SHP77 treated with DMSO at 0.1 percent for 48 hours (cell line): ENCODE measurements around the gene CHTF8.

Source experiments
- DNase-seq: peaks from one replicate; lab custom pipeline; 2025; lab: John Stamatoyannopoulos, UW

CHTF8 gene

DNA sequence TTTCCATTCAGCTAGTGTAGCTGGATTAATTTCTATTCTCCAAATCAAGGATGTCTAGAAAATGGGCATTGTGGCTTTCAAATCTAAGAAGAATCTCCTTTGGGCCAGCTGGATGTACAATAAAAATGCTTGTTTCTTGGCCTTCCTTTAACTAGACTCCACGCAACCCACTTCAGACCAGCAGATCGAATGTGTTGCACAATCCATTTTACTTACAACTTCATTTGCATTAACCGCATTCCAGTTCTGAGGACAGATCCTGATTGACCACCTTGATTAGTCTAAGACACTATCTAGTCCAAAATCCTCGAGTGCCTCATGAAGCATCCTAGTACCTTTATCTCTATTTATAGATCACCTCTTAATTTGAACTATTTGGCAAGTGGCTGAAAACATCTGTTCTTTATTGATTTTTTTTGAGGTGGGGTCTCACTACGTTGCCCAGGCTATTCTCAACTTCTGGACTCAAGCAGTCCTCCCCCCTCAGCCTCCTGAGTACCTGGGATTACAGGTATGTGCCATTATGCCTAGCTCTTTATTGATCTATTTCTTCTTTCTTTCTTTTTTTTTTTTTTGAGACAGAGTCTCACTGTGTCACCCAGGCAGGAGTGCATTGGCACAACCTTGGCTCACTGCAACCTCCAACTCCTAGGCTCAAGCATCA is 47.2 kb downstream of the CHTF8 start:
- DNase-seq = no peak

GRCh38 chr16:69084289-69084688 is 48.1 kb downstream of the CHTF8 start:
- DNase-seq = no peak

DNA sequence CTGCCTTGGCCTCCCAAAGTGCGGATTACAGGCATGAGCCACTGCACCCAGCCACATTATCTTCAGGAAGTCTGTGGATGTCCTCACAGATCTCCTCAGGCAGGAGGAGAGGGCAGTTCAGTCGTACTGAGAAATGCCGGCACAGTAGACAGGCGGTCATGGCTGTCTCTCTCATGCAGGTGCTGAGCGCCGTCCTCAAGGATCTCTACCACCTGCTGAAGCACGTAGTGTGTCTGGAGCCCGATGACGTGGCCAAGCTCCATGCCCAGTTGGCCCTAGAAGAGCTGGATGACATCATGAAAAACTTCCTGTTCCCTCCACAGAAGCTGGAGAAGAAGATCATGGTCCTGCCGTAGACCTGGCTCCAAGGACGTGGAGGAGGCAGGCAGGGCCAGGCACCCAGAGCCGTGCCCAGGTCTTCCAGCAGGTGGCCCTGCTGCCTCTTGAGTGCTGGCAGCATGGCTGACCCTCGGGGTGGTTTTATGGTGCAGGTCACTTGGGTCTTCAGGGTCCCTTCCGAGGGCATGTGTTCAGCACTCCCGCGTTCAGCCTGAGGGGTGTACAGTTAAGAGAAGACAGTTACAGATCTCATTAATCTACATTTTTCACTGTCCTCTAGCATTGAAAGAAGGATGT is 49.0 kb downstream of the CHTF8 start:
- DNase-seq = no peak

GRCh38 chr16:69079697-69080096 is 52.7 kb downstream of the CHTF8 start:
- no peak for DNase-seq

- no peak for DNase-seq
These were observed 54.3 kb downstream of the CHTF8 start for GRCh38 chr16:69078073-69078472.

DNA sequence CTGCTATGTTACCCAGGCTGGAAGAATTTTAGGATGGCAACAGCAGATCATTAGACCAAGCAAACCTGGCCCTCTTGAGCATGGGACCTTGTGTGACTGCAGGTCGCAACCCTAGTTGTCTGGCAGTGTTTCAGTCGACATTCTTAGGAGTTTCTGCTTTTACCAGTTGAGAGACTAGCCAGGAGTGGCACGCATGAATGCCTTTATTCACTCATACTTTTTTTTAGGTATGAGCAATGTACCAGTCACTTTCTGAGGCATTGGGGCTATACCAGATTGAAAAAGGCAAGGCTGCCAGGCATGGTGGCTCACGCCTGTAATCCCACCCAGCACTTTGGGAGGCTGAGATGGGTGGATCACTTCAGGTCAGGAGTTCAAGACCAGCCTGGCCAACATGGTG is 55.1 kb downstream of the CHTF8 start:
- DNase-seq = no peak

- no peak for DNase-seq
These were observed 59.1 kb downstream of the CHTF8 start for GRCh38 chr16:69073181-69073702.

GRCh38 chr16:69072640-69072974 is 59.8 kb downstream of the CHTF8 start:
- no peak for DNase-seq

DNA sequence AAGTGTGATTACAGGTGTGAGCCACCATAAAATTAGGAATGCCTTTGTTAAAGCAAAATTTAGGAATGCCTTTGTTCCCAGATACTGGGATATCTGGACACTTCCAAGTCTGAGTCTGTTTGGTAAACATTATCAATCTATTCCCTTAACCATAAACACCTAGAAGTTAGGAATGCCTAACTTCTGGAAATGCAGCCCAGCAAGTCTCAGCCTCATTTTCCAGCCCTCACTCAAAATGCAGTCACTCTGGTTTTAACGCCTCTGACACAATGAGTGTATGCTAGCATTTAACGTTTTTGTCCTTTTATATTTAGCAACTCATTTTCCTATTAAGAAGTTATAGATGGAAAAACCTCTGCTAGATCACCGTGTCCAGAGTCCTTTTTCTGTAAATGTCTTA is 61.4 kb downstream of the CHTF8 start:
- DNase-seq = no peak

- no peak for DNase-seq
These were observed 62.9 kb downstream of the CHTF8 start for GRCh38 chr16:69069504-69069903.
